HL-60 (cell line): ENCODE data around the gene SMARCAL1.

Source experiments
- CTCF ChIP-seq: IDR thresholded peaks from one replicate; pipeline ENCODE4 v1.5.1; 2011; ENCODE audit warnings: low read length, control low read depth, inconsistent platforms; ENCODE audit not compliant: insufficient read depth
- POLR2AphosphoS5 ChIP-seq: IDR thresholded peaks from 2 replicates; pipeline ENCODE4 v1.6.1; 2012; ENCODE audit warnings: low read depth
- REST ChIP-seq: IDR thresholded peaks from 2 replicates; pipeline ENCODE4 v1.6.1; 2012; ENCODE audit warnings: low read depth; ENCODE audit not compliant: insufficient replicate concordance
- SPI1 ChIP-seq: IDR thresholded peaks from 2 replicates; pipeline ENCODE4 v1.6.1; 2012; ENCODE audit warnings: low read depth, mild to moderate bottlenecking, borderline replicate concordance

DNA sequence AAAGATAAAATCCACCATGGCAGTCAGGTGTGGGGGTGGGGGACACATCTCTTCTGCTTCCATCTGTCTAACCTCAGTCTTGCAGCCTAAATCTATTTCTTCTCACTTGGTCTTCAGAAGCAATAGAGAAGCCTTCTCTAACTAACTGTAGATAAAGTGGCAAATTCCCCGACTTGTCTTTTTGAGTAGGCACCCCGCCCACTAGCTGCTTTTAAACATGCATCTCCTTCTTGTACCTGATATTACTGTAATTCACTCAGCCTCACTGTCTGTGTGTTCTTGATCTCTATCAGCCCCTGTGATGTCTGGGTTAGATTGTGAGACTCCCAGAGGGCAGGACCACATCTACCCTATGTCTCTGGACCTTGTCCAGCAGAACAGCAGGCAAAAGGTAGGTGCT lies 46.8 kb upstream of the SMARCAL1 start:
- TF ChIP-seq POLR2AphosphoS5 (no peak), CTCF (no peak), REST (no peak), SPI1 (no peak)
